HK-2 (cell line): ENCODE results near the gene SGK2.

ENCODE experiments used
- DNase-seq: peaks from one replicate; pipeline ENCODE4 v3.0.0-alpha.2; 2018; ENCODE audit not compliant: unreplicated experiment

The SGK2 gene

DNA sequence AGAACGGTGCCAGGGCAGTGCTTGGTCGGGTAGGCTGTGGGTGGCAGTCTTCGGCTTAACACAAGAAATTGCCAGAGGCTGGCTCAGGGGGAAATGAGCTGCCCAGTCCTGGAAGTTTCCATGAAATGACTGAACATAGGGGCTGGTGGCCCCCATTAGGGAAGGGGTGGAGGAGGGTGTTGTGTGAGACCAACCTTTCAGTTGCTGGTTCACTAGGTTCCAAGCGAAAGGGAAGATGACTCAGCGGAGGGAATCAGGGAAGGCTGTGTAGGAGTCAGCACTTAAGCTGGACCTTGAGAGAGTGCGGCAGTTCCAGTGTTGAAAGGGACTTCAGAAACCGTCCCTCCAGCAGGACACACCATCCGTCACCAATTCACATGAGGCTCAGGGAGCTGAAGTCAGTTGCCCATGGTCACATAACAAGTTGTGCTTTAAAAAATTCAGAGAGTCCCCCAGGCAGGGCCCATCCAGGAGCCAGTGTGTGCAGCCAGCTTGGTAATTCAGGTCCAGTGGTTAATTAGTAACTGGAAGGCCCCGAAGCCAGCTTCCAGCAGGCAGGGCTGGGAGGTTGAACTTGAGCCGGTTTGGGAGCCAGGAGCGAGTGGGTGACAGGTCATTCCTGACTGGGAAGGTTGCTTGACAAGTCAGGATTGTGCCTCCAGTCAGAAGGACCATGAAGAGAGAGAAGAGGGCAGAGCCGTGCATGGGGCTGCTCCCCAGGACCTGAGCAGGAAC, at the start of gene SGK2:
Gene SGK2 (plus strand): TSS at position 616 of the 735 bp plus-strand sequence. CDS start 7,469 bp downstream, outside the sequence.
- peak; percentile 92 for DNase-seq

DNA sequence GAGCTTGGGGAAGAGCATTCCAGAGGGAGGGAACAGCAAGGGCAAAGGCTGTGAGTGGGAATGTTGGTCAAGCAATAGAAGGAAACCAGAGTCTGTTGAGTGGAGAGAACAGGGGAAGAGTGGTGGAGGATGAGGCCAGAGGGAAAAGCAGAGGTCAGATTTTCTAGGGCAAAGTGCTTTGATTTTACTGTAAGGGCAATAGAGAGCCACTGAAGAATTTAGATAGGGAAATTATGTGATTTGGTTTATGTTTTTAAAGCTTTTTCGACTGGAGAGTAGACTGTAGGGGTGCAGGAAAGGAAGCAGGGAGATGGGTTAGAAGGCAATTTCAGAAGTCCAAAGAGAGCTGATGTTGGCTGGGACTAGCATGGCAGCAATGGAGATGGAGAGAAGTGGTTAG, 46.9 kb upstream of the SGK2 start:
- no peak for DNase-seq

DNA sequence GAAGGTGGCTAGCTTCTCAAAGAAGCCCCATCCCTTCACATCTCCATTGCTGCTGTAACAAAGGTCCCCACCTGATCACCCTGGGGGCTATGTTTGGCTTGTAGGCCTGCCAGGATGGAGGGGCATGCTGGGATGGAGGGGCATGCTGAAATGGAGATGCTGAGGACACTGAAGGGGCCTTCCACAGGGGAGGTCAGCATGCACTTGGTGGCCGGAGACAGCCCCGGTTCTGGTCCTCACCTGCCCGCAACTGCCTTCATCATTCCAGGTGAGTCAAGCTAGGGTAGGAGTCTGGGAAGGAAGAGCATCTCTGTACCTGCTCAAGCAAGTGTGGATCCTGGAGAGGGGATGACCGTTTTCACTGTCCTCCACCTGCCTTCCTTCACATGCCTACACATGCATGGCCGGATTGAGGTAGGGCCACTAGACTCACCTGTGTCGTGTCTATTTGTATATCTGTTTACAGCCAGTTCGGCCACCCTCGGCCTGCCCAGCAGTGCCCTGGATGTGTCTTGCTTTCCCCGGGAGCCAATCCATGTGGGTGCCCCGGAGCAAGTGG, 45.4 kb upstream of the SGK2 start:
- DNase-seq = no peak

GRCh38 chr20:43513931-43514647, 44.7 kb upstream of the SGK2 start:
- DNase-seq = peak; percentile 99

DNA sequence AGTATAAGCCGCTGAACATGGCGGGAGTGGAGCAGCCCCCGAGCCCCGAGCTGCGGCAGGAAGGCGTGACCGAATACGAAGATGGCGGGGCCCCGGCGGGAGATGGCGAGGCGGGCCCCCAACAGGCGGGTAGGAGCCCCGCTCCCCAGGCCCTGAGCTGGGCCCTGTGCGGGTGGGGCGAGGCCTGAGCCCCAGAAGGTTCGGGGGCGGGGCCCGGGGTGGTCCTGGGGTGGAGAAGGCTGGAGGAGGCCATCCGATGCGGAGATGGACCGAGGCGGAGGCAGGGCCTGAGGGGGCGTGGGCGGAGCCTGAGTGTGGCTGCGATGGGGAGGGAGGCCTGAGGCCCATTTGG, 44.2 kb upstream of the SGK2 start:
- no peak for DNase-seq

DNA sequence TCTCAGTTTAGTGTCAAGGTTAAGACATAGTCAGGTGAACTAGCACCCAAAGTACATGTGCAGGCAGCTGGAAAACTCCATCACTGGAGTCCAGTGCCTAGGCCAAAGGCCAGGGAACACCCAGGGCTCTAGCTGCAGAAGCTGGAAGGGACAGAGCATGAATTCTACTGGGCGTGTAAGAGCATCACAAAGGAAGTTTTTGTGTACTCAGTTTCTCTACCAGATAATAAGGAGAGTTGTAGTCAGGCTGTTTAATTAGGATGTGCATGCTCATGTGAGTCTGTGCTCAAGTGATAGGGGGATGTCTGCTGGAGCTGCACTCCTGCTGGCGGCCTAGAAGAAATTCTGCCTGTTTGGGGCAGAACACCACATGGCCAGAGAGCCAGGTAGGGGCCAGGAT, 43.2 kb upstream of the SGK2 start:
- DNase-seq = no peak

DNA sequence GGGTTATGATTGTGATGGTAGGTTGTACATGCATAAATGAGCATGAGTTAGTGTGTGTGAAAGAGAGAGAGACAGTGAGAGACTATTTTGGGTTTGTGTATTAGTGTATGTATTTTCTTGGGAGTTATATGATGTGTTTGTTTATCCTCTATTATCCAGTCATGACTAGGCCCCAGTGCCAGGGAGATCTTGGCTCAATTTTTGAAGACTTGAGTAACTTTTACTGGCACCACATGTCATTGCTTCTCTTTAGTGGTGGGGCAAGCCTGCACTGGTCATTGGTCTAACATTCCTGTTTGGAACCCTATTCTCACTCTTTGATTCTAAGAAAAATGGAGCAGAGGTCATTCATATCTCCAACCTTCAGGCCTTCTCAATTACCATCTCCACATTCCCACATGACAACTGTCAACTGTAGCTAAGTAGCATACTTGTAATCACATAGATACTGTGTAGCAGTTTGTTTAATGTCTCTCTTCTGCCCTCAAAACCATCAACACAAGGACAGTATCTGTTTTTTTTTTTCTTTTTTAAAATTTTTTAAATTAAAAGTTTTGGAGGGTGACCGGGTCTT, 42.5 kb upstream of the SGK2 start:
- no peak for DNase-seq

- DNase-seq = no peak
Measured at GRCh38 chr20:43520074-43520630, 38.7 kb upstream of the SGK2 start.

- no peak for DNase-seq
Measured at GRCh38 chr20:43525021-43525420, 33.8 kb upstream of the SGK2 start.

GRCh38 chr20:43528258-43528875, 30.5 kb upstream of the SGK2 start:
- no peak for DNase-seq

- DNase-seq = no peak
Measured at GRCh38 chr20:43529051-43529450, 29.8 kb upstream of the SGK2 start.

DNA sequence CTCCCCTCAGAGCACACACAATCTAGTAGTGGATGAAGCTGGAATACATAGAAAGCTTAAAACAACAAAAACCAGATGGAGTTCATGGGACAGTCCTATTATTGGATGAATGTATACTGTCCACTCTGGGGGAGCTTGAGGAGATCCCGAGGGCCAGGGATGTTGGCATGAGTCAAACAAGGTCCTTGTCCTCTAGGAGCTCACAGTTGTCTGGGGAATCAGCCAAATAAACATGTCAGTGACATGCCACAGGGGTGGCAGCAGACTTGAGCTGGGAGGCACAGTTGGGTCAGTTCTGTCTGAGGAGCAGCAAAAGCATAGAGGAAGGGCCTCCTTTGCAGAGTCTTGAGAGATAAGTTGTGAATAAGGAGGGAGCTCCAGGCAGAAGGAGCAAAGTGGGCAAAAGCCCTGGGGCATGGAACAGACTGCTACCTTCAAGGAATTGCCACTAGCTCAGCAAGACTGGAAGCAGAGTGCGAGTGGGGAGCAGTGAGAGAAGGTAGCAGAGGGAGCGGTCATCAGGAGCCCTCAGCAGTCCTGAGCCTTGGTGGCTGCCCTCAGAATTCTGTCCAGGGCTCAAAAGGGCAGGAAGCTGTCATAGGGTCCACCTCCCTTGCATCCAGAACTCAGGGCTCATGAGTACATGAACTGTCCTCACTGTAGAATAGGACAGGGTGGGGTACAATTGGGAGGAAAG, 29.2 kb upstream of the SGK2 start:
- DNase-seq = no peak

- no peak for DNase-seq
Measured at GRCh38 chr20:43530321-43531090, 28.3 kb upstream of the SGK2 start.

DNA sequence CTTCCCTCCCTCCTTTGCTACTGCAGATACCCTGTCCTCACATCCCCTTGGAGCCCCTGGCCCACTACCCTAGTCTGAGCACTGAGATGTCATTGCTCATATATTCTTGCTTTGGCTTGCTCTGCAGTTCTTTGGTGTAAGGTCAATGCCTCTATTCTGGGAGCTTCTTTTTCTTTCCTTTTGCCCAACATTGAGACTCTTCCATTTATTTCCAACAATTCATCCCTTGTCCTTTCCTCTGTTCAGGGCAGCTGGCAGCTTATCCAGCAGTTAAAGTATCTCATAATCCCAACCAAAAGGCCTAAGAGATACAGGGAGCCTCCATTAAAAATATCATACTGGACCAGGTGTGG, 27.8 kb upstream of the SGK2 start:
- DNase-seq = no peak

GRCh38 chr20:43532416-43533055, 26.3 kb upstream of the SGK2 start:
- no peak for DNase-seq

DNA sequence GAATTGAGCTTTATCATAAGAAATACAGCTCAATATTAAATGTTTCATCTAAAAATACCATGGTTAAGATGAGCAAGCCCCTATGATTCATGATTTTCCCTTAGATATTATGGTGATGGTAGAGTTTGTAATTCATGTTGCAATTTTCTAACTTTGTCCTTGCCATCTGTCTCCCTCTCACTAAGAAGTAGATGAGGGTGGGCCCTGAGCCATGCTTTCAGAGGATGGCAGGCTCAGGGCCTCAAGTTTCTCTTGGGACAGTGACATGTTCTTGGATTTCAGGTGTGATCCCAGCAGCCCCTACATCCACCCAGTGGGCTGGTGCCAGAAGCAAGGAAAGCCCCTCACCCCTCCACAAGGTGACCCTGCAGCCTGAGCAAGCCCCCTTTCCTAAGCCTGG, 25.8 kb upstream of the SGK2 start:
- no peak for DNase-seq

- DNase-seq = no peak
Measured at GRCh38 chr20:43534016-43534415, 24.8 kb upstream of the SGK2 start.

DNA sequence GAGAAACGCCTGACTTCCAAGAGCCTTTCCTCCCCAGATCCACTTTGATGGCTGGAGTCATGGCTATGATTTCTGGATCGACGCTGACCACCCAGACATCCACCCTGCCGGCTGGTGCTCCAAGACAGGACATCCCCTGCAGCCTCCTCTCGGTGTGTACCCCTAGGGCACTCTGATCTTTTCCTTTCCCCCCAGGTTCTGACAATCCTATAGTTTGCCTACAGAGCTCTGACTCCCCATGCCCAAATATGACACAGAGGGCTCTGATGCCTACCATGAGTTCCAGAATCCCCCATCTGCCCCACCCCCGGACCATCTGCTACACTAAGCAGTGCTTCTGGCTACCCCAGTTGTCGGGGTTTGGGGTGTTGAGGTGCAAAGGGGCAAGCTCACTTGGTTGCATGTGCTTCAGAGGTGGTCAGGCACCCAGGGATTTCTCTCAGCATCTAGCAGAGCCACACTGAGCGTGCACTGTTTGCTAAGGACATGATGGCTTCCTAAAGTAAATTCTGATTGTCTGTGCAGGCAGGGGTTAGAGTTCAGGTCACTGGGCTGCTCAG, 24.0 kb upstream of the SGK2 start:
- no peak for DNase-seq

DNA sequence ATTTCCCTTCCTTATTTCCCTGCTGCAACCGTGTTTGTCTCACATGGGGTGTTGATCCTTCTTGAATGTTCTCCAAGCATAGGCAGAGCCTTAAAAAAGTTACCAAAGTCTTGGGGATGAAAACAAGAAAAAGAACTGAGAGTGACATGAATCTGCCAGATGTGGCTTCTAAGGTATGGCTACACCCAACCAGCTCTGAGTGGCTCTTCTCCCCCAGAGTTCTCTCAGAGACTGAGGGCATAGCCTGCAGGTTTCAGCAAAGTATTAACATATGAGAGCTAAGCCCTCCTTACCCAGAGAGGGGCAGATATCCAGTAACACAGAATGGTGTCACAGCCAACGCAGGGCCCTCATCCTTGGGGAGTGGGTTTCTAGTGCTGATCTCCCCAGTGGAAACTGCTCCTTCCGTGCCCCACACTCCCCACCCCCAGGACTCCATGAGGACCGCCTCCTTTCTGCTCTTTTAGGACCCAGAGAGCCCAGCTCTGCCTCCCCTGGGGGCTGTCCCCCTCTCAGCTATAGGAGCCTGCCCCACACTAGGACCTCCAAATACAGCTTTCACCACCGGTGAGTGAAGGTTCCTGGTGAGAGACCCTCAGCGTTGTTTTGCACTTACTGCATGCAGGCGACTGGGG, 23.3 kb upstream of the SGK2 start:
- no peak for DNase-seq
